GM11168 (cell line): ENCODE measurements around the gene CEMIP.

Experiments
- in situ Hi-C: fragments of 300-500 bp; cut with MboI; formaldehyde crosslinking; loops from one replicate; pipeline ENCODE4 v1.12.0; 2022; ENCODE audit warnings: low sequenced_read_pairs; ENCODE audit not compliant: unreplicated experiment

CEMIP gene

GRCh38 chr15:80876348-80876674 is 97.1 kb downstream of the CEMIP start:
- in situ Hi-C loops: no loop called here

- in situ Hi-C loops: no loop called here
These were observed 99.2 kb downstream of the CEMIP start for GRCh38 chr15:80878242-80878866.

GRCh38 chr15:80878867-80879250 is 99.7 kb downstream of the CEMIP start:
- in situ Hi-C loops: no loop called here

- in situ Hi-C loops: no loop called here
These were observed 100.9 kb downstream of the CEMIP start for GRCh38 chr15:80880086-80880485.

GRCh38 chr15:80883641-80884040 is 104.5 kb downstream of the CEMIP start:
- in situ Hi-C loops: no loop called here

- in situ Hi-C loops: no loop called here
These were observed 105.9 kb downstream of the CEMIP start for GRCh38 chr15:80885016-80885579.

GRCh38 chr15:80887148-80887547 is 108.0 kb downstream of the CEMIP start:
- in situ Hi-C loops: no loop called here

- in situ Hi-C loops: no loop called here
These were observed 109.7 kb downstream of the CEMIP start for GRCh38 chr15:80888846-80889245.

- in situ Hi-C loops: no loop called here
These were observed 111.3 kb downstream of the CEMIP start for GRCh38 chr15:80890341-80891005.

GRCh38 chr15:80891006-80891405 is 111.8 kb downstream of the CEMIP start:
- in situ Hi-C loops: no loop called here

GRCh38 chr15:80892414-80892813 is 113.2 kb downstream of the CEMIP start:
- in situ Hi-C loops: no loop called here

- in situ Hi-C loops: no loop called here
These were observed 114.6 kb downstream of the CEMIP start for GRCh38 chr15:80893777-80894176.

- in situ Hi-C loops: no loop called here
These were observed 115.9 kb downstream of the CEMIP start for GRCh38 chr15:80895091-80895490.

GRCh38 chr15:80895965-80896364 is 116.8 kb downstream of the CEMIP start:
- in situ Hi-C loops: no loop called here

GRCh38 chr15:80898040-80898439 is 118.9 kb downstream of the CEMIP start:
- in situ Hi-C loops: no loop called here

GRCh38 chr15:80902298-80902801 is 123.2 kb downstream of the CEMIP start:
- in situ Hi-C loops: no loop called here

- in situ Hi-C loops: no loop called here
These were observed 125.8 kb downstream of the CEMIP start for GRCh38 chr15:80904998-80905397.

GRCh38 chr15:80906159-80906766 is 127.1 kb downstream of the CEMIP start:
- in situ Hi-C loops: no loop called here

GRCh38 chr15:80911821-80912220 is 132.7 kb downstream of the CEMIP start:
- in situ Hi-C loops: no loop called here

GRCh38 chr15:80912673-80913072 is 133.5 kb downstream of the CEMIP start:
- in situ Hi-C loops: no loop called here

- in situ Hi-C loops: no loop called here
These were observed 134.4 kb downstream of the CEMIP start for GRCh38 chr15:80913541-80913940.
